Measurements from ENCODE around the gene CEP104. TPM values are rescaled to one million over a fixed set of nuclear protein-coding genes. Genes with fewer than 3 reads are reported as not detected.

Gene CEP104
- total and polyA plus RNA-seq, 2 donors (not counting 1 experiment from before 2014, with no cell fraction given) = 27.7 to 71.8 TPM

DNA sequence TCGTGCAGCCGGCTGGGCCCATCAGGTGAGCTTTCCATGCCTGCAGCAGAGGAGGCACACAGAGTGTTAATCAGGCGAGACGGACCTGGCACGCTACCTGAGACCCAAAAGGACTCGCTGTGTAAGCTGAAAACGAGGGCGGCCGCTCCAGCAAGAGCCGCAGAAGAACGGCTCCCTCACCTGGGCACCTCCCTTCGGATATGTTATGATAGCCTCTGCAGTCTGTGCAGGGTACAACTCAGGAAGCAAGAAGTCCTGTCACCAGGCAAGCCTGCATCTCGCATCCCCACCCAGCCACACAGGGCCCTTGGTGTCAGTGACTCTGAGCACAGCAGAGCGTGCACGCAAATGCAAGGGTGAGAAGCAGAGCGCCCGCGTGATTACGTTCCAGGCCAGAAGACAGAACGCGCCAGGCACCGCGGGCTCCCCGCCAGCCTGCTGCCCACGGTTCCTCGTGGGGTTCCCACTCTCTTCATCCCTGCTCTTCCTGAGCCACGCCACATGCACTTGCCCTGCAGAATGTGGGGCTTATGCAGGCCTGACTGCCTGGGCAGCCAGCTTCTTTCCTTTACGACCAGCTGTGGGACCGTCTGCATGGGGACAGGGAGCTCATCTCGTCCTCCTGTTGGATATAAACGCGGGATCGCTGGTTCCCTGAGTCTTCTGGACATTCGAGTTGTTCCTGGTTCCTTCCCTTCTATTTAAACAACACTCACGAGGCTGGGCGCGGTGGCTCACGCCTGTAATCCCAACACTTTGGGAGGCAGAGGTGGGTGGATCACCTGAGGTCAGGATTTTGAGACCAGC, 40.5 kb downstream of the CEP104 start:
- CTCF ChIA-PET = interaction anchor here (1.7 kb wide), 1 partner anchor 15 kb away, joined by 4 read pairs; no protein-coding TSS in a partner anchor
- 94% methylated on average over 38 of the region's 38 CpGs for WGBS (ENCODE audit: insufficient coverage)
- Histone ChIP-seq H3K27me3 (replicated peaks in 1 of 4; ENCODE audit: control extremely low read depth in 1 of 4, control insufficient read depth in 3 of 4, insufficient read depth in 4 of 4, low read length in 3 of 4) (no peaks in the 10 kb centered on the region), H3K9ac (ENCODE audit: low read length) (no peak overlapping the region), H3K9me3 (ENCODE audit: control extremely low read depth in 1 of 3, control insufficient read depth in 2 of 3, insufficient read depth in 1 of 3, low read length in 2 of 3) (no peaks in the 10 kb centered on the region), H3K27ac (ENCODE audit: low read length in 2 of 2) (no peak overlapping the region), H3K4me3 (ENCODE audit: control extremely low read depth in 1 of 5, extremely low read depth in 1 of 5, insufficient read depth in 1 of 5, low read depth in 2 of 5, low read length in 4 of 5) (no peak overlapping the region), H2AFZ (ENCODE audit: insufficient read depth, low read depth, low read length, poor library complexity, severe bottlenecking) (no peak overlapping the region), H3K4me2 (replicated peaks; ENCODE audit: low read depth, low read length, poor library complexity, severe bottlenecking) (no peak overlapping the region), H3K36me3 (replicated peaks in 1 of 2; ENCODE audit: control extremely low read depth in 1 of 2, control insufficient read depth in 1 of 2, extremely low read depth in 1 of 2, insufficient read depth in 2 of 2, low read length in 1 of 2) (peaks cover 2 to 35% of the 10 kb centered on the region in 2 experiments), H4K20me1 (ENCODE audit: control insufficient read depth, insufficient read depth, low read length, poor library complexity, severe bottlenecking) (no peaks in the 10 kb centered on the region), H3K79me2 (ENCODE audit: control insufficient read depth, insufficient read depth, low read length) (no peaks in the 10 kb centered on the region), H3K4me1 (ENCODE audit: control insufficient read depth in 2 of 2, insufficient read depth in 2 of 2, low read length in 2 of 2) (no peaks in the 10 kb centered on the region)
- DNase-seq = no peak
- no peaks in the 10 kb centered on the region for H3K4me1 Mint-ChIP-seq
- no peak overlapping the region for H3K27ac Mint-ChIP-seq
- POLR2A ChIA-PET = no interaction called here
- no peak overlapping the region for H3K4me3 Mint-ChIP-seq
- no peaks in the 10 kb centered on the region for H3K27me3 Mint-ChIP-seq
- intact Hi-C loops (cut with micrococcal nuclease) = no loop called here
- no peaks in the 10 kb centered on the region for H3K9me3 Mint-ChIP-seq (ENCODE audit: insufficient read depth)
- TF ChIP-seq CTCF (IDR thresholded peaks at IDR 0.05) (no peak), EZH2 (IDR thresholded peaks at IDR 0.05; ENCODE audit: borderline replicate concordance, insufficient read depth, low read depth, low read length, poor library complexity, severe bottlenecking) (no peak)
- ATAC-seq (ENCODE audit: low read depth) = no peak

GRCh38 chr1:3814771-3815561, 42.0 kb downstream of the CEP104 start:
- CTCF ChIA-PET = no interaction called here
- H3K27me3 Mint-ChIP-seq = no peaks in the 10 kb centered on the region
- DNase-seq (no peak), ATAC-seq (ENCODE audit: low read depth) (no peak)
- H3K4me1 Mint-ChIP-seq = no peaks in the 10 kb centered on the region
- Histone ChIP-seq H3K27me3 (replicated peaks in 1 of 4; ENCODE audit: control extremely low read depth in 1 of 4, control insufficient read depth in 3 of 4, insufficient read depth in 4 of 4, low read length in 3 of 4) (no peaks in the 10 kb centered on the region), H3K4me3 (ENCODE audit: control extremely low read depth in 1 of 5, extremely low read depth in 1 of 5, insufficient read depth in 1 of 5, low read depth in 2 of 5, low read length in 4 of 5) (no peak overlapping the region), H3K27ac (ENCODE audit: low read length in 2 of 2) (no peak overlapping the region), H3K9me3 (ENCODE audit: control extremely low read depth in 1 of 3, control insufficient read depth in 2 of 3, insufficient read depth in 1 of 3, low read length in 2 of 3) (no peaks in the 10 kb centered on the region), H3K79me2 (ENCODE audit: control insufficient read depth, insufficient read depth, low read length) (no peaks in the 10 kb centered on the region), H3K4me2 (replicated peaks; ENCODE audit: low read depth, low read length, poor library complexity, severe bottlenecking) (no peak overlapping the region), H4K20me1 (ENCODE audit: control insufficient read depth, insufficient read depth, low read length, poor library complexity, severe bottlenecking) (no peaks in the 10 kb centered on the region), H3K36me3 (replicated peaks in 1 of 2; ENCODE audit: control extremely low read depth in 1 of 2, control insufficient read depth in 1 of 2, extremely low read depth in 1 of 2, insufficient read depth in 2 of 2, low read length in 1 of 2) (peaks cover 1 to 24% of the 10 kb centered on the region in 2 experiments), H3K9ac (ENCODE audit: low read length) (no peak overlapping the region), H2AFZ (ENCODE audit: insufficient read depth, low read depth, low read length, poor library complexity, severe bottlenecking) (no peak overlapping the region), H3K4me1 (ENCODE audit: control insufficient read depth in 2 of 2, insufficient read depth in 2 of 2, low read length in 2 of 2) (no peaks in the 10 kb centered on the region)
- POLR2A ChIA-PET = no interaction called here
- H3K27ac Mint-ChIP-seq = no peak overlapping the region
- TF ChIP-seq CTCF (IDR thresholded peaks at IDR 0.05) (no peak), EZH2 (IDR thresholded peaks at IDR 0.05; ENCODE audit: borderline replicate concordance, insufficient read depth, low read depth, low read length, poor library complexity, severe bottlenecking) (no peak)
- H3K4me3 Mint-ChIP-seq = no peak overlapping the region
- no peaks in the 10 kb centered on the region for H3K9me3 Mint-ChIP-seq (ENCODE audit: insufficient read depth)
- WGBS (ENCODE audit: insufficient coverage) = 95% methylated on average over 42 of the region's 42 CpGs
- intact Hi-C loops (cut with micrococcal nuclease) = no loop called here
